Measurements from ENCODE around the gene HLA-DRA.

GRCh38 chr6:32439139-32439538 is 548 bp upstream of the HLA-DRA start:
- TF ChIP-seq, protein P1, sequence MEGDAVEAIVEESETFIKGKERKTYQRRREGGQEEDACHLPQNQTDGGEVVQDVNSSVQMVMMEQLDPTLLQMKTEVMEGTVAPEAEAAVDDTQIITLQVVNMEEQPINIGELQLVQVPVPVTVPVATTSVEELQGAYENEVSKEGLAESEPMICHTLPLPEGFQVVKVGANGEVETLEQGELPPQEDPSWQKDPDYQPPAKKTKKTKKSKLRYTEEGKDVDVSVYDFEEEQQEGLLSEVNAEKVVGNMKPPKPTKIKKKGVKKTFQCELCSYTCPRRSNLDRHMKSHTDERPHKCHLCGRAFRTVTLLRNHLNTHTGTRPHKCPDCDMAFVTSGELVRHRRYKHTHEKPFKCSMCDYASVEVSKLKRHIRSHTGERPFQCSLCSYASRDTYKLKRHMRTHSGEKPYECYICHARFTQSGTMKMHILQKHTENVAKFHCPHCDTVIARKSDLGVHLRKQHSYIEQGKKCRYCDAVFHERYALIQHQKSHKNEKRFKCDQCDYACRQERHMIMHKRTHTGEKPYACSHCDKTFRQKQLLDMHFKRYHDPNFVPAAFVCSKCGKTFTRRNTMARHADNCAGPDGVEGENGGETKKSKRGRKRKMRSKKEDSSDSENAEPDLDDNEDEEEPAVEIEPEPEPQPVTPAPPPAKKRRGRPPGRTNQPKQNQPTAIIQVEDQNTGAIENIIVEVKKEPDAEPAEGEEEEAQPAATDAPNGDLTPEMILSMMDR (conservative IDR thresholded peaks at IDR 0.05 in 1 of 2, IDR thresholded peaks at IDR 0.05 in 1 of 2; ENCODE audit: extremely low read depth in 1 of 2, insufficient read depth in 1 of 2, low read depth in 1 of 2, low read length in 2 of 2), result no peak
- TF ChIP-seq EZH2 (IDR thresholded peaks at IDR 0.05; ENCODE audit: borderline replicate concordance, low read length), result no peak
